OCI-LY1 (cell line): ENCODE data around the gene SYNE4.

ENCODE experiments used
- H2AFZ ChIP-seq: fragments of 200-600 bp; sonication (generic), shearing (Covaris generic); 2 replicates; pipeline ENCODE4 v1.6.0; 2014; ENCODE audit warnings: antibody characterized with exemption, mild to moderate bottlenecking, low read length
- H3F3A ChIP-seq: fragments of 200-600 bp; sonication (generic), shearing (Covaris generic); 2 replicates; pipeline ENCODE4 v1.6.0; 2014; ENCODE audit warnings: mild to moderate bottlenecking, antibody characterized with exemption, low read length, moderate library complexity; ENCODE audit not compliant: insufficient read depth
- H3K27ac ChIP-seq: fragments of 200-600 bp; sonication (generic); 2 replicates; pipeline ENCODE4 v1.5.1; 2014; ENCODE audit warnings: low read length, mixed run types, mild to moderate bottlenecking, low read depth; ENCODE audit not compliant: poor library complexity, severe bottlenecking
- H3K27me3 ChIP-seq: fragments of 200-600 bp; sonication (generic); 2 replicates; pipeline ENCODE4 v1.6.0; 2014; ENCODE audit warnings: antibody characterized with exemption, mild to moderate bottlenecking, low read length, moderate library complexity; ENCODE audit not compliant: insufficient read depth
- H3K36me3 ChIP-seq: fragments of 200-600 bp; sonication (generic); 2 replicates; pipeline ENCODE4 v1.6.1; 2014; ENCODE audit warnings: mild to moderate bottlenecking, antibody characterized with exemption, low read length, moderate library complexity, mixed read lengths; ENCODE audit not compliant: insufficient read depth
- H3K4me1 ChIP-seq: fragments of 200-600 bp; sonication (generic); 2 replicates; pipeline ENCODE4 v1.5.1; 2014; ENCODE audit warnings: mild to moderate bottlenecking, low read length, moderate library complexity; ENCODE audit not compliant: insufficient read depth, severe bottlenecking
- H3K4me2 ChIP-seq: fragments of 200-600 bp; sonication (generic), shearing (Covaris generic); 2 replicates; pipeline ENCODE4 v1.6.1; 2014; ENCODE audit warnings: low read length
- H3K4me3 ChIP-seq: fragments of 200-600 bp; sonication (generic); 2 replicates; pipeline ENCODE4 v1.5.1; 2014; ENCODE audit warnings: low read length, low read depth, mild to moderate bottlenecking, mixed read lengths; ENCODE audit not compliant: poor library complexity, severe bottlenecking
- H3K79me2 ChIP-seq: fragments of 200-600 bp; shearing (Covaris generic); 2 replicates; pipeline ENCODE4 v1.6.1; 2016; ENCODE audit warnings: mixed run types, low read length, mixed read lengths; ENCODE audit not compliant: insufficient read depth
- H3K9ac ChIP-seq: fragments of 200-600 bp; sonication (generic), shearing (Covaris generic); 2 replicates; pipeline ENCODE4 v1.6.1; 2014; ENCODE audit warnings: mild to moderate bottlenecking, low read length, mixed read lengths
- H3K9me2 ChIP-seq: fragments of 200-600 bp; sonication (generic), shearing (Covaris generic); 2 replicates; pipeline ENCODE4 v1.6.1; 2014; ENCODE audit warnings: low read depth, mild to moderate bottlenecking, low read length, mixed read lengths
- H3K9me3 ChIP-seq: fragments of 200-600 bp; shearing (Covaris generic); 2 replicates; pipeline ENCODE4 v1.6.1; 2014; ENCODE audit warnings: low read length, mixed read lengths
- H4K20me1 ChIP-seq: fragments of 200-600 bp; sonication (generic), shearing (Covaris generic); 2 replicates; pipeline ENCODE4 v1.6.0; 2016; ENCODE audit warnings: mild to moderate bottlenecking, low read length; ENCODE audit not compliant: insufficient read depth
- CTCF ChIP-seq: fragments of 200-600 bp; sonication (generic), shearing (Covaris generic); IDR thresholded peaks from 2 replicates; pipeline ENCODE4 v1.5.1; 2017; ENCODE audit warnings: mild to moderate bottlenecking, antibody characterized with exemption, low read length, moderate library complexity, mixed read lengths
- EZH2 ChIP-seq: fragments of 200-600 bp; sonication (generic), shearing (Covaris generic); IDR thresholded peaks from 2 replicates; pipeline ENCODE4 v1.8.0; 2017; ENCODE audit warnings: borderline replicate concordance, mixed run types, mild to moderate bottlenecking, antibody characterized with exemption, low read length, moderate library complexity, mixed read lengths

Gene SYNE4

GRCh38 chr19:36032251-36033104 is 23.9 kb upstream of the SYNE4 start, which contains the start of gene CLIP3:
Gene CLIP3 (minus strand): TSS chr19:36032873. CDS start chr19:36032357, 516 bp downstream.
- Histone ChIP-seq H3K36me3 (no peaks in the 10 kb centered on the region), H3K27me3 (no peaks in the 10 kb centered on the region), H3K9ac (peak within 1 kb of the TSS; percentile 80), H3F3A (no peaks in the 10 kb centered on the region), H2AFZ (peak within 1 kb of the TSS; percentile 71; the same call in 1 of the 2 replicates), H3K9me2 (no peaks in the 10 kb centered on the region), H3K4me2 (peak within 1 kb of the TSS; percentile 95), H3K4me3 (peak within 1 kb of the TSS; percentile 89), H4K20me1 (no peaks in the 10 kb centered on the region), H3K4me1 (peaks cover 12% of the 10 kb centered on the region), H3K9me3 (no peaks in the 10 kb centered on the region), H3K27ac (no peak within 1 kb of the TSS), H3K79me2 (no peaks in the 10 kb centered on the region)
- TF ChIP-seq EZH2, result no peak

- H3F3A ChIP-seq, result no peaks in the 10 kb centered on the region
- H3K9me3 ChIP-seq, result no peaks in the 10 kb centered on the region
- no peak overlapping the region for H3K4me2 ChIP-seq
- no peak overlapping the region for H2AFZ ChIP-seq
- no peak overlapping the region for H3K27ac ChIP-seq
- peaks cover 12% of the 10 kb centered on the region for H3K4me1 ChIP-seq
- no peaks in the 10 kb centered on the region for H3K9me2 ChIP-seq
- H4K20me1 ChIP-seq, result no peaks in the 10 kb centered on the region
- no peak overlapping the region for H3K9ac ChIP-seq
- no peaks in the 10 kb centered on the region for H3K79me2 ChIP-seq
- H3K36me3 ChIP-seq, result 0 out of 2 replicates have a peak, but pooled peaks cover 6% of the 10 kb centered on the region
- H3K27me3 ChIP-seq, result no peaks in the 10 kb centered on the region
- TF ChIP-seq EZH2 (no peak), CTCF (no peak)
- H3K4me3 ChIP-seq, result no peak overlapping the region
These were observed 22.7 kb upstream of the SYNE4 start for GRCh38 chr19:36031308-36031707.

GRCh38 chr19:36030264-36031148 is 21.9 kb upstream of the SYNE4 start:
- no peak overlapping the region for H3K4me2 ChIP-seq
- no peaks in the 10 kb centered on the region for H3K79me2 ChIP-seq
- peaks cover 12% of the 10 kb centered on the region for H3K4me1 ChIP-seq
- no peak overlapping the region for H3K9ac ChIP-seq
- H3K4me3 ChIP-seq, result no peak overlapping the region
- H3K9me3 ChIP-seq, result no peaks in the 10 kb centered on the region
- H4K20me1 ChIP-seq, result no peaks in the 10 kb centered on the region
- H2AFZ ChIP-seq, result no peak overlapping the region
- 0 out of 2 replicates have a peak, but pooled peaks cover 6% of the 10 kb centered on the region for H3K36me3 ChIP-seq
- no peaks in the 10 kb centered on the region for H3K9me2 ChIP-seq
- TF ChIP-seq CTCF (no peak; the same call in 1 of the 2 replicates), EZH2 (no peak)
- H3K27me3 ChIP-seq, result no peaks in the 10 kb centered on the region
- no peaks in the 10 kb centered on the region for H3F3A ChIP-seq
- H3K27ac ChIP-seq, result no peak overlapping the region
